Esophagus (tissue), 2 donors: Measurements from ENCODE around the gene CAPN11. TPM values are rescaled to one million over a fixed set of nuclear protein-coding genes. Genes with fewer than 3 reads are reported as not detected.
A peak's percentile ranks its signal among the peaks of the same experiment; 100 is the strongest.
"Not testable (repeated sequence)": the region's sequence is repeated elsewhere in the genome, so short reads cannot be mapped to it uniquely, and the experiment has no call there.

Experiments used
- H3K27ac ChIP-seq, 2 donors: one replicate each; pipeline ENCODE4 v1.5.1; 2013; ENCODE audit warnings: low read depth in 2 of 2, mild to moderate bottlenecking in 2 of 2, inconsistent platforms in 1 of 2, low read length in 1 of 2, moderate library complexity in 1 of 2
- H3K27me3 ChIP-seq, 2 donors: one replicate each; pipeline ENCODE4 v1.6.1; 2013; ENCODE audit warnings: low read length in 2 of 2, control low read depth in 1 of 2, mild to moderate bottlenecking in 1 of 2; ENCODE audit not compliant: insufficient read depth in 2 of 2, control insufficient read depth in 1 of 2
- H3K36me3 ChIP-seq, 2 donors: one replicate each; pipeline ENCODE4 v1.6.1; 2013; ENCODE audit warnings: low read length in 1 of 2; ENCODE audit not compliant: control insufficient read depth in 2 of 2, insufficient read depth in 2 of 2
- H3K4me1 ChIP-seq, 2 donors: one replicate each; pipeline ENCODE4 v1.6.1; 2013; ENCODE audit warnings: low read length in 1 of 2; ENCODE audit not compliant: control insufficient read depth in 2 of 2, insufficient read depth in 2 of 2
- H3K4me3 ChIP-seq, 2 donors: one replicate each; pipeline ENCODE4 v1.5.1; 2013; ENCODE audit warnings: low read length in 2 of 2, mild to moderate bottlenecking in 2 of 2, low read depth in 1 of 2, moderate library complexity in 1 of 2
- H3K9me3 ChIP-seq, 2 donors: one replicate each; pipeline ENCODE4 v1.6.1; 2013; ENCODE audit warnings: mild to moderate bottlenecking in 2 of 2, low read depth in 1 of 2, low read length in 1 of 2, moderate library complexity in 1 of 2; ENCODE audit not compliant: control insufficient read depth in 2 of 2, insufficient read depth in 1 of 2
- WGBS, 2 donors: extraction: QIAGEN DNeasy Blood & Tissue Kit; methylation state at CpG; one replicate each; pipeline ENCODE4 v1.1.7; 2013; 5-methylcytosine and 5-hydroxymethylcytosine counted together
- polyA plus RNA-seq, 2 donors: library from polyadenylated mRNA; stranded (reverse); fragments of 200-250 nt; gene quantifications; one replicate each; pipeline ENCODE4 v1.2.3, GENCODE V29; 2013
- donor health status: healthy with polysubstance abuse.
- donor health status: Bipolar disorder and iron deficiency.

Gene CAPN11
- polyA plus RNA-seq, 2 donors: 0.19 to 0.29 TPM

DNA sequence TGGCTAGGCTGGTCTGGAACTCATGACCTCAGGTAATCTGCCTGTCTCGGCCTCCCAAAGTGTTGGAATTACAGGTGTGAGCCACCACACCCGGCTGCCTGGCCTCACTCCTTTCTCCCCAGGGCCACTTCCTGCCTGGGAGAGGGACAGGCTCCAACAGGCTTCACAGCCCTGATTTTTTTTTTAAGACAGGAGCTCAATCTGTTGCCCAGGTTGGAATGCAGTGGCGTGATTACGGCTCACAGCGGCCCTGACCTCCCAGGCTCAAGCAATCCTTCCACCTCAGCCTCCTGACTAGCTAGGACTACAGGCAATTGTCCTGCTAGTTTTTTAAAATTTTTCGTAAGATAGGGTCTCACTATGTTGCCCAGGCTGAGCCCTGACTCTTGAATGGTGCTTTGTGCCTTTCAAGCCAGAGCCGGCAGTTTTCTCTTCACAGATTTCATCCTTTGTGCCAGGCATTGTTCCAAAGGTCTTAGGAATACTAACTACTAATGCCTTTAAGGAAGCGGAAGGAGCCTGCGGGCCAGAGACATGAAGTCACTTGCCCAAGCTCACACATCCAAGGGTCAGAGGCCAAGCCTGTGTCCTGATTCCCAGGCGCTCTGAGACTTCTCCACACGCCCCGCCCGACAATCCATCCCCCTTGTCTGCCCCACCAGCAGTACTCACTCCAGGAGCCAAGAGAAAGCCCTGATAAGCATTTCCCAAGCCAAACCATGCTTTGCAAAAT, 19.2 kb downstream of the CAPN11 start:
- Histone ChIP-seq H3K4me1 (peaks cover 0 to 1% of the 10 kb centered on the region in 2 donors), H3K27me3 (no peaks in the 10 kb centered on the region), H3K27ac (peak overlapping the region; percentile 47 to 63), H3K9me3 (no peaks in the 10 kb centered on the region), H3K4me3 (no peak overlapping the region), H3K36me3 (no peaks in the 10 kb centered on the region)
- 44 to 58% methylated on average over 13 of the region's 13 CpGs for WGBS, 2 donors

DNA sequence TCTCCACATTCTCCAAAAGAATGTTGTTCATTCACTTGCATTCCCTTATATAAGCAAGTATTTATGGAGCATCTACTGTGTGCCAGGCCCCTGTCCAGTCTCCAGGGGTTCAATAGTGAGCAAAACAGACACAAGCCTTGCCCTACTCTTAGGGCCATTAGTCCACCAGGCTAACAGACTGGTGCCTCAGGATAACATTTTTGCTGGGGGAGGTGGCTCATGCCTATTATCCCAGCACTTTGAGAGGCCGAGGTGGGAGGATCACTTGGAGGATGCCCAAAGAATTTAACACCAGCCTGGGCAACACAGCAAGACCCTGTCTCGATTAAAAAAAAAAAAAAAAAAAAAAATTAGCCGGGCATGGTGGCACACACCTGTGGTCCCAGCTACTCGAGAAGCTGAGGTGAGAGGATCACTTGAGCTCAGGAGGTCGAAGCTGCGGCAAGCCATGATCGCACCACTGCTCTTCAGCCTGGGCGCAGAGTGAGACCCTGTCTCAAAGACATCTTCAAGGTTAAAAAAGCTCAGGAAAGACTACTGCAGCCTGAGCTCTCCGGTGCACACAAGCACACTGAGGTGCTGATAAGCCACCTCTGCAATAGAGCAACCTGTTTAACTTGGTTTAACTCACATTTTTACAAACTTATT, 19.9 kb downstream of the CAPN11 start:
- Histone ChIP-seq H3K27me3 (no peaks in the 10 kb centered on the region), H3K4me1 (peaks cover 0 to 4% of the 10 kb centered on the region in 2 donors), H3K9me3 (no peaks in the 10 kb centered on the region), H3K4me3 (no peak overlapping the region), H3K27ac (peak overlapping the region in 1 of 2 donors; percentile 63), H3K36me3 (no peaks in the 10 kb centered on the region)
- WGBS, 2 donors: 84 to 91% methylated on average over 9 of the region's 9 CpGs

DNA sequence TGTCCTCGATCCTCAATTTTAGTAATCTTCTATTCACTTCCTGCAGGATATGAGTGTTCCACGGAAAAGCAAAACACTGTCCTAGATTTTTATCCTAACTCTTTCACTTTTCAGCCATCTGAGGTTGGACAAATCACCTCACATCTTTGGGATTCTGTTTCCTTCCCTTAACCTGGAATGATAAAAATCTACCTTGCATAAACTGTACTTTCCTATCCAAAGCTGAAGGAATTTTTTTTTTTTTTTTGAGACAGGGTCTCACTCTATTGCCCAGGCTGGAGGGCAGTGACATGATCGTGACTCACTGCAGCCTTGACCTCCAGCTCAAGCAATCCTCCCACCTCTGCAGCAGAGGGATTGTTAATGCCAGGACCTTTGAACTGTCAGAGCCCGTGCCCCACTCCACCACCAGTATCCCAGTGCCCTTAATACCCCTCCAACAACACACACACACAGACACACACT, 20.5 kb downstream of the CAPN11 start:
- Histone ChIP-seq H3K9me3 (no peaks in the 10 kb centered on the region), H3K4me1 (peaks cover 0 to 4% of the 10 kb centered on the region in 2 donors), H3K4me3 (no peak overlapping the region), H3K27ac (no peak overlapping the region), H3K36me3 (no peaks in the 10 kb centered on the region), H3K27me3 (no peaks in the 10 kb centered on the region)
- 53 to 61% methylated on average over 4 of the region's 4 CpGs for WGBS, 2 donors

DNA sequence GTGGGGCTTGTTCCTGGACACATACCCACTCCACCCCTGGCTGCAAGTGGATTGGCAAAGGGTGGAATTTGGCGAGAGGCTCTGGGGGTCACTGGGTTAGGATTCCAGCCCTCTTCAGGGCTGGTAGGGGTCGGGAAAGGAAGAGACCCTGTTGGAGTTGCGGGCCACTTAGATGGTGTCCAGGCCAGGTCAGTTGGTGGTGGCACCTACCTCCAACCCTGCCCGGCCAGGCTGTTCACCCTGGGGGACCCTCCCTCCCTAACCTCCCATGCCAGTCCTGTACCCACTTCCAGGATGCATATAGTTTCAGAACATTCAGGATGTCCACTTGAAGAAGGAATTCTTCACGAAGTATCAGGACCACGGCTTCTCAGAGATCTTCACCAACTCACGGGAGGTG, 21.0 kb downstream of the CAPN11 start:
- 90 to 93% methylated on average over 7 of the region's 7 CpGs for WGBS, 2 donors
- H3K9me3 ChIP-seq: no peaks in the 10 kb centered on the region
- H3K27ac ChIP-seq: no peak overlapping the region
- H3K4me3 ChIP-seq: no peak overlapping the region
- H3K4me1 ChIP-seq: peaks cover 0 to 4% of the 10 kb centered on the region in 2 donors
- H3K27me3 ChIP-seq: no peaks in the 10 kb centered on the region
- H3K36me3 ChIP-seq: no peaks in the 10 kb centered on the region

DNA sequence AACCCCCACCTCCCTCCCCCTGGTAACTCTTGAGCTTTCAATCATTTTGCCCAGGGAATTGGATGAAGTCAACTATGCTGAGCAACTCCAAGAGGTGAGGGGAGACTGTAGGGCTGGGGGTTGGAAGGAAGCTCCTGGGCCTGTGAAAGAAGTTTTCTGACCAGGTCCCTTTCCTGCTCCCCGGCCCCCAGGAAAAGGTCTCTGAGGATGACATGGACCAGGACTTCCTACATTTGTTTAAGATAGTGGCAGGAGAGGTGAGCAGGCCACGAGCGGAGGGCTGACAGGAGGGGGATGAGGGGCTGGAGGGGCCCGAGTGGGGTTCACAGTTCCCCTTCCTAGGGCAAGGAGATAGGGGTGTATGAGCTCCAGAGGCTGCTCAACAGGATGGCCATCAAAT, 21.8 kb downstream of the CAPN11 start:
- WGBS, 2 donors: 87 to 91% methylated on average over 4 of the region's 4 CpGs
- H3K27ac ChIP-seq: no peak overlapping the region
- no peaks in the 10 kb centered on the region for H3K9me3 ChIP-seq
- peaks cover 0 to 4% of the 10 kb centered on the region in 2 donors for H3K4me1 ChIP-seq
- H3K27me3 ChIP-seq: no peaks in the 10 kb centered on the region
- H3K36me3 ChIP-seq: no peaks in the 10 kb centered on the region
- no peak overlapping the region for H3K4me3 ChIP-seq

DNA sequence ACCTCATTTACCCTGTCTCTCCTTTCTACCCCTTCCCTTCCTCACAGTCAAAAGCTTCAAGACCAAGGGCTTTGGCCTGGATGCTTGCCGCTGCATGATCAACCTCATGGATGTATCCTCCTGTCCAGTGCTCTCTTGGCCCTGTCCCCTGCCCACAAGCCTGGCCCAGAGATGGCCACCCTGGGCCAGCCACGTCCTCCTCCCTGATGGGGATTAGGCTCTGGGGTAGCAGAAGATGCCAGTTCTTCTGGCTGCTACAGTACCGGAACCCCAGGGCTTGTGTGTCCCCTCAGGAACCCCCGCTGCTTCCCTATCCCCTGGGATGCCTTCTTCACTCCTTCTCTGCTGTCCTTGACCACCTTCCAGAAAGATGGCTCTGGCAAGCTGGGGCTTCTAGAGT, 22.3 kb downstream of the CAPN11 start:
- H3K4me3 ChIP-seq: no peak overlapping the region
- H3K27me3 ChIP-seq: no peaks in the 10 kb centered on the region
- H3K9me3 ChIP-seq: no peaks in the 10 kb centered on the region
- H3K4me1 ChIP-seq: peaks cover 0 to 4% of the 10 kb centered on the region in 2 donors
- H3K36me3 ChIP-seq: no peaks in the 10 kb centered on the region
- no peak overlapping the region for H3K27ac ChIP-seq
- 93 to 94% methylated on average over 4 of the region's 4 CpGs for WGBS, 2 donors

DNA sequence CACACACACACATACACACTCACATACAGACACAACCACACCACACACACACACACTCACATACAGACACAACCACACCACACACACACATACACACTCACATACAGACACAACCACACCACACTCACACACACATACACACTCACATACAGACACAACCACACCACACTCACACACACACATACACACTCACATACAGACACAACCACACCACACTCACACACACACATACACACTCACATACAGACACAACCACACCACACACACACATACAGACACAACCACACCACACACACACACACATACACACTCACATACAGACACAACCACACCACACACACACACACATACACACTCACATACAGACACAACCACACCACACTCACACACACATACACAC, 23.2 kb downstream of the CAPN11 start:
- not testable (repeated sequence) for H3K9me3 ChIP-seq, H3K4me3 ChIP-seq, H3K4me1 ChIP-seq, H3K27ac ChIP-seq, H3K27me3 ChIP-seq, H3K36me3 ChIP-seq

DNA sequence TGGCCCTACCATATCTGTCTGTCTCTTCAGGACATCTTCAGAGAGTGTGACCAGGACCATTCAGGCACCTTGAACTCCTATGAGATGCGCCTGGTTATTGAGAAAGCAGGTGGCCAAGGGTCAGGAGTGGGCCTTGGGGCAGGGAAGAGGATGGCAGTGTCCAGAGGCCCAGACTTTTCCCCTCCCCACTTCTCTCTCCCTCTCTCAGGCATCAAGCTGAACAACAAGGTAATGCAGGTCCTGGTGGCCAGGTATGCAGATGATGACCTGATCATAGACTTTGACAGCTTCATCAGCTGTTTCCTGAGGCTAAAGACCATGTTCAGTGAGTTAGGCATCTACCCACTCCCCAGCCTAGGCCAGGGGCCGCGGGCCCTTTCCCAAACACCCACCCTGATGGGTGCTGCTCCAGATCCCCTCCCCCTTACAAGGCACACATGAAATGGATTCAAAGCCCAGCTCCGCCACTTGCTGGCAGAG, 24.3 kb downstream of the CAPN11 start:
- Histone ChIP-seq H3K4me3 (no peak overlapping the region), H3K4me1 (peaks cover 0 to 4% of the 10 kb centered on the region in 2 donors), H3K9me3 (no peaks in the 10 kb centered on the region), H3K27ac (peak overlapping the region in 1 of 2 donors; percentile 65), H3K27me3 (no peaks in the 10 kb centered on the region), H3K36me3 (no peaks in the 10 kb centered on the region)
- 89 to 92% methylated on average over 4 of the region's 4 CpGs for WGBS, 2 donors

DNA sequence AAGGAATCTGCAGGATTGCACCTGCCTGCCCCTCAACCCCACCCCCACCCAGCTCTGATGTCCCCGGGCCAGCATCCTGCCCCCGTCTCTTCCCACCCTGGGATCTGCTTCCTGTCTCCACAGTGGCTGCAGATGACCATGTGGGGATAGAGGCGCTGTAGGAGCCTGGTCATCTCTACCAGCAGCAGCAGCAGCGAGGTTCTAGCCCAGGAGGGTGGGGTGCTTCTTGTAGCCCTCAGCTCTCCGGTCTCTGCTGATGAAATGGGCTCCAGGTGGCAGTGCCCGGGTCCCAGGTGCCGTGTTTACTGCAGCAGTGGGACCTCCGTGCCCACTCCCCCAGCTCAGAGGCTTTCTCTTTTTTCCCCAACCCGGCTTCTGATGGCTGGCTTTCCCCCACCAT, 25.2 kb downstream of the CAPN11 start:
- Histone ChIP-seq H3K9me3 (no peaks in the 10 kb centered on the region), H3K4me3 (no peak overlapping the region), H3K27ac (no peak overlapping the region), H3K4me1 (peaks cover 0 to 4% of the 10 kb centered on the region in 2 donors), H3K27me3 (no peaks in the 10 kb centered on the region), H3K36me3 (no peaks in the 10 kb centered on the region)
- 78 to 85% methylated on average over 9 of the region's 9 CpGs for whole genome bisulfite sequencing, 2 donors

DNA sequence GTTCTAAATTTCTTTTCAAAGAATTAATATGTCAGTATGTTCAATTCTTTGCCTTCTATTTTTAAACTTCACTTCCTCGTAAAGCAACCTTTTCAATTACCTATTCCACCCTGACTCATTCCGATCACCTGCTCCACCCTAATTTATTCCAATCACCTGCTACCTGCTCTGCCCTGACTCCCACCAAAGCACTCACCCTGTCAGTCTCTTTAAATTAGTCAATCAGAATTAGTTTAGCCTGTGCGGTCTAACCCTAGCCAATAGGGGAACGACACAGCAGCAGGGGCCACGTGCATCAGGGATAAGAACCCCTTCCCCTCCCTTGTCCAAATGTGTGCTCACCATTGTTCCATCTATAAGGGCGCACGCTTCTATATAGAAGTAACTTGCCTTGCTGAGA, 26.7 kb downstream of the CAPN11 start:
- H3K4me3 ChIP-seq, H3K27ac ChIP-seq, H3K36me3 ChIP-seq, H3K9me3 ChIP-seq, H3K27me3 ChIP-seq, H3K4me1 ChIP-seq: not testable (repeated sequence)
- whole genome bisulfite sequencing, 2 donors: 72 to 75% methylated on average over 7 of the region's 7 CpGs
